ENCODE data around the gene PCDHB2. TPM values are rescaled to one million over a fixed set of nuclear protein-coding genes. Genes with fewer than 3 reads are reported as not detected.
"Not testable (repeated sequence)": the region's sequence is repeated elsewhere in the genome, so short reads cannot be mapped to it uniquely, and the experiment has no call there.

The PCDHB2 gene
- total RNA-seq, 2 donors from 2014 or later, result 1.8 to 2.0 TPM

DNA sequence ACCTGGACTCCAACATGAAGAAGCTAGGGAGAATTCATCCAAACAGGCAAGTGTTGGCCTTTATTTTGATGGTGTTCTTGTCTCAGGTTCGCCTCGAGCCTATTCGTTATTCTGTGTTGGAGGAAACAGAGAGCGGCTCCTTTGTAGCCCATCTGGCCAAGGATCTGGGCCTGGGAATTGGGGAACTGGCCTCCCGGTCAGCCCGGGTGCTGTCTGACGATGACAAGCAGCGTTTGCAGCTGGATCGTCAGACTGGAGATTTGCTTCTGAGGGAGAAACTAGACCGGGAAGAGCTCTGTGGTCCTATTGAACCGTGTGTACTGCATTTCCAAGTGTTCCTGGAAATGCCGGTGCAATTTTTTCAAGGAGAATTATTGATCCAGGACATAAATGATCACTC lies 27.6 kb downstream of the PCDHB2 start:
- Histone ChIP-seq H3K27me3 (no peaks in the 10 kb centered on the region), H3K27ac (peak overlapping the region in 3 of 4 donors; percentile 36 to 68 (median 56)), H3K36me3 (replicated peaks in 1 of 2; ENCODE audit: insufficient read depth in 1 of 2, low read depth in 2 of 2) (no peaks in the 10 kb centered on the region), H3K4me3 (no peak overlapping the region), H3K9me3 (no peaks in the 10 kb centered on the region), H3K4me1 (no peaks in the 10 kb centered on the region)
- intact Hi-C loops (cut with DNase I), result no loop called here
- peak in 2 of 4 donors; percentile 15 to 20 for DNase-seq
- 14 to 30% methylated on average over 12 of the region's 12 CpGs for WGBS, 2 donors
- no peak for ATAC-seq
- TF ChIP-seq, protein P1, sequence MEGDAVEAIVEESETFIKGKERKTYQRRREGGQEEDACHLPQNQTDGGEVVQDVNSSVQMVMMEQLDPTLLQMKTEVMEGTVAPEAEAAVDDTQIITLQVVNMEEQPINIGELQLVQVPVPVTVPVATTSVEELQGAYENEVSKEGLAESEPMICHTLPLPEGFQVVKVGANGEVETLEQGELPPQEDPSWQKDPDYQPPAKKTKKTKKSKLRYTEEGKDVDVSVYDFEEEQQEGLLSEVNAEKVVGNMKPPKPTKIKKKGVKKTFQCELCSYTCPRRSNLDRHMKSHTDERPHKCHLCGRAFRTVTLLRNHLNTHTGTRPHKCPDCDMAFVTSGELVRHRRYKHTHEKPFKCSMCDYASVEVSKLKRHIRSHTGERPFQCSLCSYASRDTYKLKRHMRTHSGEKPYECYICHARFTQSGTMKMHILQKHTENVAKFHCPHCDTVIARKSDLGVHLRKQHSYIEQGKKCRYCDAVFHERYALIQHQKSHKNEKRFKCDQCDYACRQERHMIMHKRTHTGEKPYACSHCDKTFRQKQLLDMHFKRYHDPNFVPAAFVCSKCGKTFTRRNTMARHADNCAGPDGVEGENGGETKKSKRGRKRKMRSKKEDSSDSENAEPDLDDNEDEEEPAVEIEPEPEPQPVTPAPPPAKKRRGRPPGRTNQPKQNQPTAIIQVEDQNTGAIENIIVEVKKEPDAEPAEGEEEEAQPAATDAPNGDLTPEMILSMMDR (IDR thresholded peaks at IDR 0.05), result no peak
- TF ChIP-seq POLR2A (IDR thresholded peaks at IDR 0.05), result peak in 1 of 3 donors; percentile 11

DNA sequence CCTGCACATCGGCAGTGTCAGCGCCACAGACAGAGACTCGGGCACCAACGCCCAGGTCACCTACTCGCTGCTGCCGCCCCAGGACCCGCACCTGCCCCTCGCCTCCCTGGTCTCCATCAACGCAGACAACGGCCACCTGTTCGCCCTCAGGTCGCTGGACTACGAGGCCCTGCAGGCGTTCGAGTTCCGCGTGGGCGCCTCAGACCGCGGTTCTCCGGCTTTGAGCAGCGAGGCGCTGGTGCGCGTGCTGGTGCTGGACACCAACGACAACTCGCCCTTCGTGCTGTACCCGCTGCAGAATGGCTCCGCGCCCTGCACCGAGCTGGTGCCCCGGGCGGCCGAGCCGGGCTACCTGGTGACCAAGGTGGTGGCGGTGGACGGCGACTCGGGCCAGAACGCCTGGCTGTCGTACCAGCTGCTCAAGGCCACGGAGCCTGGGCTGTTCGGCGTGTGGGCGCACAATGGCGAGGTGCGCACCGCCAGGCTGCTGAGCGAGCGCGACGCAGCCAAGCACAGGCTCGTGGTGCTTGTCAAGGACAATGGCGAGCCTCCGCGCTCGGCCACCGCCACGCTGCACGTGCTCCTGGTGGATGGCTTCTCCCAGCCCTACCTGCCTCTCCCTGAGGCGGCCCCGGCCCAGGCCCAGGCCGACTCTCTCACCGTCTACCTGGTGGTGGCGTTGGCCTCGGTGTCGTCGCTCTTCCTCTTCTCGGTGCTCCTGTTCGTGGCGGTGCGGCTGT lies 29.2 kb downstream of the PCDHB2 start:
- H3K27ac ChIP-seq; H3K27me3 ChIP-seq; H3K4me3 ChIP-seq; DNase-seq; H3K36me3 ChIP-seq (replicated peaks in 1 of 2; ENCODE audit: insufficient read depth in 1 of 2, low read depth in 2 of 2); intact Hi-C loops (cut with DNase I); H3K4me1 ChIP-seq; ATAC-seq; H3K9me3 ChIP-seq: not testable (repeated sequence)
- 29 to 63% methylated on average over 8 to 42 of the region's 73 CpGs for WGBS, 2 donors

DNA sequence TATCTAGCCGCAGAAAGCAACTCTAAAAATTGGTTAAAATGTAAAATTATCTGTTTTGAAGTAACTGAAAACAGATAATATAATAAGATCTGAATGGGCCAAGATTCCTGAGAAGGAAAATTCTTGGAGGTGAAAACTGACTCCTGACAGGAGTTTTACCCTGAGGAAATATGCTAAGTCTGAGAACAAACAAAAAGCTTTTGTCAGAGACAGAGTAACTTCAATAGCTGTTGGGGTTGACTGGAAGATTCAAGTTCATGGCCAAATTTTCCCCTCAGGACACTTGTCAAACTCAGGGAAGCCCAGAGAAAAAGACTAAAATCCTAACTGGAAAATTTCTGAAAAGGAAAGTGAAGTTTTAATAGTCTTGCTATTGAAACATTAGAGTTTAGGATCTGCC lies 32.9 kb downstream of the PCDHB2 start:
- intact Hi-C loops (cut with DNase I), result no loop called here
- H3K4me3 ChIP-seq, result no peak overlapping the region
- H3K27ac ChIP-seq, result no peak overlapping the region
- DNase-seq (no peak), ATAC-seq (no peak)
- H3K27me3 ChIP-seq, result no peaks in the 10 kb centered on the region
- no peaks in the 10 kb centered on the region for H3K9me3 ChIP-seq
- 83 to 91% methylated on average over 1 of the region's 1 CpG for WGBS, 2 donors
- no peaks in the 10 kb centered on the region for H3K4me1 ChIP-seq
- no peak for TF ChIP-seq POLR2A (IDR thresholded peaks at IDR 0.05)
- TF ChIP-seq, protein P1 (IDR thresholded peaks at IDR 0.05), result no peak
- H3K36me3 ChIP-seq (replicated peaks in 1 of 2; ENCODE audit: insufficient read depth in 1 of 2, low read depth in 2 of 2), result no peaks in the 10 kb centered on the region

DNA sequence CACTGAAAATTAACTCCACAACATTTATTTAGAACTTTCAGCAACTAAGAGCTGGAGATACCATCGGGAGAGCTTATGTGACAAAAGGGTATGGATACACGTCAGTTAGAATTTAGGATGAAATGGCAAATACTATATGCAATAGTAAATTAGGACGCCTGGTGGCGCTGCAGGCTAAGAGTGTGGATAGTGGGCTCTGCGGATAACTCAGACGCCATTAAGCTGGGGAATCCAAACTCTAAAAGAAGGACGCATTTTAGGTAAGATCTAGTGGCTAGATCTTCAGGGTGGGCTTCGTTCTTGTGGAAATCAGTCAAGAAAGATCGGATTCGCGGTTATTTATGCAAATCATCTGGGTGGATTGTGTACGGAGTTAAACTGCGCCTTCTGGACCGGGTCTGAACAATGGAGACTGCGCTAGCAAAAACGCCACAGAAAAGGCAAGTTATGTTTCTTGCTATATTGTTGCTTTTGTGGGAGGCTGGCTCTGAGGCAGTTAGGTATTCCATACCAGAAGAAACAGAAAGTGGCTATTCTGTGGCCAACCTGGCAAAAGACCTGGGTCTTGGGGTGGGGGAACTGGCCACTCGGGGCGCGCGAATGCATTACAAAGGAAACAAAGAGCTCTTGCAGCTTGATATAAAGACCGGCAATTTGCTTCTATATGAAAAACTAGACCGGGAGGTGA lies 40.8 kb downstream of the PCDHB2 start, which contains the start of gene PCDHB5:
TSS of gene PCDHB5 (plus strand) at position 177 of the 688 bp plus-strand sequence. CDS start at position 406, 229 bp downstream.
- WGBS, 2 donors, result 12 to 15% methylated on average over 22 of the region's 22 CpGs
- no peak for TF ChIP-seq POLR2A (IDR thresholded peaks at IDR 0.05)
- TF ChIP-seq, protein P1 (IDR thresholded peaks at IDR 0.05), result peak in 6 of 7 experiments; percentile 18 to 67 (median 56)
- ATAC-seq (peak; percentile 73), DNase-seq (peak; percentile 46 to 71 (median 65))
- Histone ChIP-seq H3K27ac (peak within 1 kb of the TSS in 3 of 4 donors; percentile 19 to 69 (median 27)), H3K36me3 (replicated peaks in 1 of 2; ENCODE audit: insufficient read depth in 1 of 2, low read depth in 2 of 2) (no peaks in the 10 kb centered on the region), H3K27me3 (no peaks in the 10 kb centered on the region), H3K4me3 (peak within 1 kb of the TSS in 1 of 2 donors; percentile 40), H3K9me3 (peaks cover 0 to 37% (median 0%) of the 10 kb centered on the region in 3 donors), H3K4me1 (peaks cover 5% of the 10 kb centered on the region)
- intact Hi-C loops (cut with DNase I), result no loop called here

DNA sequence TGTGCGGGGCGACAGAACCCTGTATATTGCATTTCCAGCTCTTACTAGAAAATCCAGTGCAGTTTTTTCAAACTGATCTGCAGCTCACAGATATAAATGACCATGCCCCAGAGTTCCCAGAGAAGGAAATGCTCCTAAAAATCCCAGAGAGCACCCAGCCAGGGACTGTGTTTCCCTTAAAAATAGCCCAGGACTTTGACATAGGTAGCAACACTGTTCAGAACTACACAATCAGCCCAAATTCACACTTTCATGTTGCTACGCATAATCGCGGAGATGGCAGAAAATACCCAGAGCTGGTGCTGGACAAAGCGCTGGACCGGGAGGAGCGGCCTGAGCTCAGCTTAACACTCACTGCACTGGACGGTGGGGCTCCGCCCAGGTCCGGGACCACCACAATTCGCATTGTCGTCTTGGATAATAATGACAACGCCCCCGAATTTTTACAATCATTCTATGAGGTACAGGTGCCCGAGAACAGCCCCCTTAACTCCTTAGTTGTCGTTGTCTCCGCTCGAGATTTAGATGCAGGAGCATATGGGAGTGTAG lies 41.4 kb downstream of the PCDHB2 start:
- Histone ChIP-seq H3K27ac (peak overlapping the region in 2 of 4 donors; percentile 19 to 69), H3K36me3 (replicated peaks in 1 of 2; ENCODE audit: insufficient read depth in 1 of 2, low read depth in 2 of 2) (no peaks in the 10 kb centered on the region), H3K9me3 (peaks cover 0 to 37% (median 0%) of the 10 kb centered on the region in 3 donors), H3K4me1 (peaks cover 5% of the 10 kb centered on the region), H3K27me3 (no peaks in the 10 kb centered on the region), H3K4me3 (peak overlapping the region in 1 of 2 donors; percentile 40)
- TF ChIP-seq, protein P1 (IDR thresholded peaks at IDR 0.05), result no peak
- no peak for TF ChIP-seq POLR2A (IDR thresholded peaks at IDR 0.05)
- ATAC-seq (no peak), DNase-seq (no peak)
- WGBS, 2 donors, result 33 to 54% methylated on average over 19 of the region's 19 CpGs
- intact Hi-C loops (cut with DNase I), result no loop called here

DNA sequence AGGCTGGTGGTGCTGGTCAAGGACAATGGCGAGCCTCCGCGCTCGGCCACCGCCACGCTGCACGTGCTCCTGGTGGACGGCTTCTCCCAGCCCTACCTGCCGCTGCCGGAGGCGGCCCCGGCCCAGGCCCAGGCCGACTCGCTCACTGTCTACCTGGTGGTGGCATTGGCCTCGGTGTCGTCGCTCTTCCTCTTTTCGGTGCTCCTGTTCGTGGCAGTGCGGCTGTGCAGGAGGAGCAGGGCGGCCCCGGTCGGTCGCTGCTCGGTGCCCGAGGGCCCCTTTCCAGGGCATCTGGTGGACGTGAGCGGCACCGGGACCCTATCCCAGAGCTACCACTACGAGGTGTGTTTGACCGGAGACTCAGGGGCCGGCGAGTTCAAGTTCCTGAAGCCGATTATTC lies 42.9 kb downstream of the PCDHB2 start:
- H3K4me1 ChIP-seq; intact Hi-C loops (cut with DNase I); H3K4me3 ChIP-seq; DNase-seq; H3K27ac ChIP-seq; ATAC-seq; H3K27me3 ChIP-seq; H3K36me3 ChIP-seq (replicated peaks in 1 of 2; ENCODE audit: insufficient read depth in 1 of 2, low read depth in 2 of 2): not testable (repeated sequence)
- WGBS, 2 donors, result 38 to 69% methylated on average over 13 to 30 of the region's 34 CpGs
- H3K9me3 ChIP-seq, result peaks cover 0 to 37% (median 0%) of the 10 kb centered on the region in 3 donors
